ENCODE results near the gene SEMA6D. TPM values are rescaled to one million over a fixed set of nuclear protein-coding genes. Genes with fewer than 3 reads are reported as not detected.

Gene SEMA6D
- total RNA-seq, 1 experiment from 2014 or later, result 15.8 TPM

- no peak overlapping the region for H4K91ac ChIP-seq (ENCODE audit: insufficient read length, low read depth, low read length)
- H3K79me2 ChIP-seq (ENCODE audit: insufficient read depth, low read length), result no peaks in the 10 kb centered on the region
- H3T11ph ChIP-seq (ENCODE audit: low read length), result no peak overlapping the region
- no peak overlapping the region for H3K27ac Mint-ChIP-seq
- no peaks in the 10 kb centered on the region for H3K79me1 ChIP-seq (ENCODE audit: insufficient read depth, low read depth, low read length, poor library complexity, severe bottlenecking)
- TF ChIP-seq, protein P1, sequence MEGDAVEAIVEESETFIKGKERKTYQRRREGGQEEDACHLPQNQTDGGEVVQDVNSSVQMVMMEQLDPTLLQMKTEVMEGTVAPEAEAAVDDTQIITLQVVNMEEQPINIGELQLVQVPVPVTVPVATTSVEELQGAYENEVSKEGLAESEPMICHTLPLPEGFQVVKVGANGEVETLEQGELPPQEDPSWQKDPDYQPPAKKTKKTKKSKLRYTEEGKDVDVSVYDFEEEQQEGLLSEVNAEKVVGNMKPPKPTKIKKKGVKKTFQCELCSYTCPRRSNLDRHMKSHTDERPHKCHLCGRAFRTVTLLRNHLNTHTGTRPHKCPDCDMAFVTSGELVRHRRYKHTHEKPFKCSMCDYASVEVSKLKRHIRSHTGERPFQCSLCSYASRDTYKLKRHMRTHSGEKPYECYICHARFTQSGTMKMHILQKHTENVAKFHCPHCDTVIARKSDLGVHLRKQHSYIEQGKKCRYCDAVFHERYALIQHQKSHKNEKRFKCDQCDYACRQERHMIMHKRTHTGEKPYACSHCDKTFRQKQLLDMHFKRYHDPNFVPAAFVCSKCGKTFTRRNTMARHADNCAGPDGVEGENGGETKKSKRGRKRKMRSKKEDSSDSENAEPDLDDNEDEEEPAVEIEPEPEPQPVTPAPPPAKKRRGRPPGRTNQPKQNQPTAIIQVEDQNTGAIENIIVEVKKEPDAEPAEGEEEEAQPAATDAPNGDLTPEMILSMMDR (conservative IDR thresholded peaks at IDR 0.05), result no peak
- no peak overlapping the region; the same call in 1 of the 2 replicates for H3K14ac ChIP-seq (ENCODE audit: insufficient read depth, low read length)
- no peak overlapping the region for H4K8ac ChIP-seq (replicated peaks; ENCODE audit: insufficient read length, low read depth, low read length)
- H3K27me3 Mint-ChIP-seq (ENCODE audit: low read depth), result peaks cover 38% of the 10 kb centered on the region
- H3K4ac ChIP-seq (ENCODE audit: low read depth, low read length), result no peak overlapping the region
- H3K4me3 Mint-ChIP-seq, result no peak overlapping the region
- no peak overlapping the region for H3K9ac ChIP-seq (ENCODE audit: extremely low read depth, insufficient read length, low read length)
- no peaks in the 10 kb centered on the region for H3K9me3 ChIP-seq (ENCODE audit: control insufficient read depth, low read depth, low read length)
- H3K4me1 Mint-ChIP-seq, result peaks cover 34 to 35% of the 10 kb centered on the region in 2 experiments
- DNase-seq, result no peak
- H3K27me3 ChIP-seq (ENCODE audit: insufficient read depth, low read length), result peaks cover 8% of the 10 kb centered on the region
- WGBS (ENCODE audit: extremely low coverage, insufficient read length, low lambda C conversion rate), result no CpG with 5 or more reads among the region's 2 CpGs
- H3K4me2 ChIP-seq (ENCODE audit: insufficient read depth, insufficient read length, low read length), result no peak overlapping the region
- H2BK12ac ChIP-seq (ENCODE audit: insufficient read length, low read depth, low read length), result no peak overlapping the region
- no peaks in the 10 kb centered on the region for H4K20me1 ChIP-seq (ENCODE audit: control insufficient read depth, insufficient read depth, insufficient read length)
- no peak overlapping the region for H2BK120ac ChIP-seq (ENCODE audit: low read depth, low read length, poor library complexity, severe bottlenecking)
- H3K18ac ChIP-seq (ENCODE audit: insufficient read length, low read depth, low read length), result no peak overlapping the region
- no peak overlapping the region for H2BK15ac ChIP-seq (ENCODE audit: low read depth, low read length)
- H3K9me3 Mint-ChIP-seq, result no peaks in the 10 kb centered on the region; a peak in 1 of 5 replicates
- no peak overlapping the region for H3K27ac ChIP-seq (ENCODE audit: insufficient read length, low read depth, low read length)
- peaks cover 9% of the 10 kb centered on the region; the same call in 1 of the 2 replicates for H3K4me1 ChIP-seq (ENCODE audit: insufficient read depth, low read length)
- H2AFZ ChIP-seq (ENCODE audit: low read length), result no peak overlapping the region
- H4K5ac ChIP-seq (ENCODE audit: insufficient read length, low read depth, low read length), result no peak overlapping the region
- H3K23ac ChIP-seq (ENCODE audit: insufficient read length, low read depth, low read length), result no peak overlapping the region
- H2BK20ac ChIP-seq (ENCODE audit: low read depth, low read length, poor library complexity, severe bottlenecking), result no peak overlapping the region
- no peak overlapping the region for H2BK5ac ChIP-seq (ENCODE audit: insufficient read length, low read length)
- H3K36me3 Mint-ChIP-seq (ENCODE audit: insufficient read depth in 1 of 3, low read depth in 3 of 3), result peaks cover 0 to 12% (median 7%) of the 10 kb centered on the region in 3 experiments; a peak in 4 of 7 replicates
- no peak overlapping the region for H3K56ac ChIP-seq (ENCODE audit: insufficient read length, low read depth, low read length)
- no peaks in the 10 kb centered on the region for H3K23me2 ChIP-seq (ENCODE audit: insufficient read length, low read depth, low read length, poor library complexity, severe bottlenecking)
- no peak overlapping the region for H2AK5ac ChIP-seq (ENCODE audit: insufficient read length, low read length)
Observed at GRCh38 chr15:47744973-47745372, 27.7 kb downstream of the SEMA6D start.

All from H9 (cell line).